Type B pancreatic cell (in vitro differentiated cells): ENCODE results near the gene IGFBP5. TPM values are rescaled to one million over a fixed set of nuclear protein-coding genes. Genes with fewer than 3 reads are reported as not detected.

Source experiments
- DNase-seq: peaks from one replicate; pipeline ENCODE4 v3.0.0; 2021; ENCODE audit warnings: mixed read lengths; ENCODE audit not compliant: unreplicated experiment; ENCODE audit errors: extremely low spot score
- H3K27ac Mint-ChIP-seq: 2 replicates; pipeline ENCODE4 v1.8.0; 2021; ENCODE audit warnings: mild to moderate bottlenecking, mixed read lengths
- H3K27me3 Mint-ChIP-seq: 2 replicates; pipeline ENCODE4 v1.8.0; 2021; ENCODE audit warnings: mixed read lengths
- H3K36me3 Mint-ChIP-seq: 2 replicates; pipeline ENCODE4 v1.8.0; 2021; ENCODE audit warnings: mixed read lengths
- H3K4me1 Mint-ChIP-seq: one replicate; pipeline ENCODE4 v1.8.0; 2021; ENCODE audit warnings: mixed read lengths; ENCODE audit not compliant: unreplicated experiment
- H3K4me3 Mint-ChIP-seq: 2 replicates; pipeline ENCODE4 v1.8.0; 2021; ENCODE audit warnings: mild to moderate bottlenecking, mixed read lengths
- H3K9me3 Mint-ChIP-seq: 2 replicates; pipeline ENCODE4 v1.8.0; 2021; ENCODE audit warnings: mixed read lengths
- total RNA-seq: library from RNA; stranded (reverse); gene quantifications from 2 replicates; pipeline ENCODE4 v1.2.1, GENCODE V29; 2021; ENCODE audit warnings: low replicate concordance
- TF ChIP-seq, protein P1 (sequence below): fragments of 200-600 bp; sonication (generic); conservative IDR thresholded peaks from 2 replicates; pipeline ENCODE4 v1.5.0; 2021; ENCODE audit warnings: antibody characterized with exemption, mild to moderate bottlenecking

Gene IGFBP5
- total RNA-seq, 1 donor from 2014 or later: 245 TPM

DNA sequence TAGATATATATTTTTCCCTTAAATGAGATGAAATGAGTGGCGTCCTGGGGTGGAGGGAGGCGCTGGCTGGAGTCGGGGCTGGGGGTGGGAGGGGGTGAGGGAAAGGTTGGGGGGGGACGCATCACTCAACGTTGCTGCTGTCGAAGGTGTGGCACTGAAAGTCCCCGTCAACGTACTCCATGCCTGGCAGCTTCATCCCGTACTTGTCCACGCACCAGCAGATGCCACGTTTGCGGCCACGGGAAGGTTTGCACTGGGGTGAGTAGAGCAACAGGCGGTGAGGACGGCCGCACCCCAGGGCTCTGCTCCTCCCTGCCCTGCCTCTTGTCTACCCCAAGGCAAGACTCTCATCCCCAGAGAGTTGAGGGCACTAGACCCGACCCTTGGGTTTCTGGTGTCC is 18.7 kb downstream of the IGFBP5 start:
- Mint-ChIP-seq H3K36me3 (peaks cover 15% of the 10 kb centered on the region), H3K9me3 (no peaks in the 10 kb centered on the region), H3K27ac (no peak overlapping the region), H3K4me3 (no peak overlapping the region), H3K4me1 (peaks cover 16% of the 10 kb centered on the region), H3K27me3 (no peaks in the 10 kb centered on the region)
- DNase-seq: no peak
- TF ChIP-seq, protein P1, sequence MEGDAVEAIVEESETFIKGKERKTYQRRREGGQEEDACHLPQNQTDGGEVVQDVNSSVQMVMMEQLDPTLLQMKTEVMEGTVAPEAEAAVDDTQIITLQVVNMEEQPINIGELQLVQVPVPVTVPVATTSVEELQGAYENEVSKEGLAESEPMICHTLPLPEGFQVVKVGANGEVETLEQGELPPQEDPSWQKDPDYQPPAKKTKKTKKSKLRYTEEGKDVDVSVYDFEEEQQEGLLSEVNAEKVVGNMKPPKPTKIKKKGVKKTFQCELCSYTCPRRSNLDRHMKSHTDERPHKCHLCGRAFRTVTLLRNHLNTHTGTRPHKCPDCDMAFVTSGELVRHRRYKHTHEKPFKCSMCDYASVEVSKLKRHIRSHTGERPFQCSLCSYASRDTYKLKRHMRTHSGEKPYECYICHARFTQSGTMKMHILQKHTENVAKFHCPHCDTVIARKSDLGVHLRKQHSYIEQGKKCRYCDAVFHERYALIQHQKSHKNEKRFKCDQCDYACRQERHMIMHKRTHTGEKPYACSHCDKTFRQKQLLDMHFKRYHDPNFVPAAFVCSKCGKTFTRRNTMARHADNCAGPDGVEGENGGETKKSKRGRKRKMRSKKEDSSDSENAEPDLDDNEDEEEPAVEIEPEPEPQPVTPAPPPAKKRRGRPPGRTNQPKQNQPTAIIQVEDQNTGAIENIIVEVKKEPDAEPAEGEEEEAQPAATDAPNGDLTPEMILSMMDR: no peak

DNA sequence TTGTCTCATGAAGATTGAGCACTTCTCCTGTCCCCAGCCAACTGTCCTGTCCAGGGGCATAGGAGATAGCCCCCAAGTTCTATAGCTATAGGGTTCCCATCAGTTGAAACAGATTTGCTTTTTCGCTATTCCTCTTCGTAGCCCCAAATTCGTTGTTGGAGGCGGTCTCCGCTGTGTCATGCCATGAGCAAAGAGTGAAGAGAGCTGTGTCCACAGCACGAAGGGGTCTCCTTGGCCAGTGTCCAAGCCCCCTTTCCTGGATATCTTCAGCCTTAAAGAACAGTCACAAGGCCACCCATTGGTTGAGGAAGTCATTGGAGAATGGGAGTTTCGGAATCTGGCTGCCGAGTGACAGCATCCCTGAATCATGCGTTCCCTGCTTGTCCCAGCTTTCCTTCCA is 21.0 kb downstream of the IGFBP5 start:
- DNase-seq: no peak
- H3K4me1 Mint-ChIP-seq: peaks cover 3% of the 10 kb centered on the region
- peaks cover 7% of the 10 kb centered on the region for H3K27me3 Mint-ChIP-seq
- TF ChIP-seq, protein P1: no peak
- no peak overlapping the region for H3K4me3 Mint-ChIP-seq
- no peaks in the 10 kb centered on the region for H3K9me3 Mint-ChIP-seq
- H3K36me3 Mint-ChIP-seq: peaks cover 10% of the 10 kb centered on the region
- H3K27ac Mint-ChIP-seq: no peak overlapping the region

DNA sequence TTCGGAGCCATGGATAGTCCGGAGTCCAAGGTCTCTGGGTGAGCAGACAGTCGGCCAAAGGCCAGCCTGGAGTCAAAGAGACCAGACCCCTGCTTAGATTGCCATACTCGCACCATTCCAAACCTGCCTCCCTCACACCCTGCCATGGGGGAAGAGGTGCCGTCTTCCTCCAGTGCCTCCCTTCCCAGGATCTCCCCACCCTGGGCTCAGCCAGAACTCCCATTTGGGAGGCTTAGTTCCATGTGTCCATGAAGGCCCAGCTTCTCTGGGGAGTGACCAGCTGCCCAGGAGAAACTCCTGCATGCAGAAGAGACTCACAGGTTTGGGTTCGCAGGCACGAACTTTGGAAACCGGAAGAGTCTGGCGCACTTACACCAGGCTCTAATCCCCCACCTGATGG is 21.7 kb downstream of the IGFBP5 start:
- no peak for DNase-seq
- TF ChIP-seq, protein P1: no peak
- Mint-ChIP-seq H3K27ac (no peak overlapping the region), H3K4me1 (no peaks in the 10 kb centered on the region), H3K36me3 (peaks cover 10% of the 10 kb centered on the region), H3K27me3 (peaks cover 7% of the 10 kb centered on the region), H3K4me3 (no peak overlapping the region), H3K9me3 (no peaks in the 10 kb centered on the region)

DNA sequence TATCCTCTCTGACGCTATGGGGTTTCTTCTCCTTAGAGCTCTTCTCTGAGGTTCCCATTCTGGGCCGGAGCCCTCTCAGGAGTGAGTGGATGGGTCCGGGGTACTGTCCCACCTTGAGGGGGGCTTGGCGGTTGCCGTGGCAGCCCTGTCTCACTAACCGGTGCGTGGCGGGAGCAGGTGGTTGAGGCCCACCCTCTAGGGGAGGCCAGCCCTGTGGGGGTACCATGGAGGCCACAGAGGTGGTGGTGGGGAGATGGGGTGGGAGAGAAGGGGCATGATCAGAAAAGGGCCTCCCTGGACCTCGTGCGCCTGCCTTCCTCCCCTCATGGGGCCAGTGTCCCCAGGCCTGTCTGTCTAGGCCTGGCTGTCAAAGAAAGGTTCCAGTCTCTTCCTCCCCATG is 22.3 kb downstream of the IGFBP5 start:
- DNase-seq: no peak
- Mint-ChIP-seq H3K27me3 (peaks cover 7% of the 10 kb centered on the region), H3K36me3 (peaks cover 10% of the 10 kb centered on the region), H3K4me3 (no peak overlapping the region), H3K27ac (no peak overlapping the region), H3K9me3 (no peaks in the 10 kb centered on the region), H3K4me1 (no peaks in the 10 kb centered on the region)
- TF ChIP-seq, protein P1: no peak

DNA sequence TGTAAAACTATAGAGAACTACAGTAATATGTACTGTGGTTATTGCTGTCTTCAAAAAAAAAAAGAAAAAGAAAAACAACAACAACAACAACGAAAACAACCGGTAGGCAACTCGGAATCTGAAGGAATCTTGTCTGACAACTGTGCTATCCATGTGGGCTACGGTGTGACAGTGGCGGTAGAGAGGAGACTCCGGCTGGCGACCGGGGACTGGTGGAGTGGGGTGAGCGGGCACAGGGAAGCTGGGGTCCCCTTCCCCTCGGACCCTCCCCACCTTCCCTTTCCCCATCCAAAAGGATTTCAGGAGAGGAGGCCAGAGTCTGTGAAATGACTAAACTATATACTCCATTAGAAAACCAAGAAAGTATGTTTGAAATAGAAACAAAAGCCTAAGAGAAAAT is 22.9 kb downstream of the IGFBP5 start:
- no peak overlapping the region for H3K4me3 Mint-ChIP-seq
- peaks cover 7% of the 10 kb centered on the region for H3K27me3 Mint-ChIP-seq
- H3K4me1 Mint-ChIP-seq: no peaks in the 10 kb centered on the region
- no peak for DNase-seq
- peaks cover 4% of the 10 kb centered on the region for H3K36me3 Mint-ChIP-seq
- TF ChIP-seq, protein P1: no peak
- H3K9me3 Mint-ChIP-seq: no peaks in the 10 kb centered on the region
- no peak overlapping the region for H3K27ac Mint-ChIP-seq

DNA sequence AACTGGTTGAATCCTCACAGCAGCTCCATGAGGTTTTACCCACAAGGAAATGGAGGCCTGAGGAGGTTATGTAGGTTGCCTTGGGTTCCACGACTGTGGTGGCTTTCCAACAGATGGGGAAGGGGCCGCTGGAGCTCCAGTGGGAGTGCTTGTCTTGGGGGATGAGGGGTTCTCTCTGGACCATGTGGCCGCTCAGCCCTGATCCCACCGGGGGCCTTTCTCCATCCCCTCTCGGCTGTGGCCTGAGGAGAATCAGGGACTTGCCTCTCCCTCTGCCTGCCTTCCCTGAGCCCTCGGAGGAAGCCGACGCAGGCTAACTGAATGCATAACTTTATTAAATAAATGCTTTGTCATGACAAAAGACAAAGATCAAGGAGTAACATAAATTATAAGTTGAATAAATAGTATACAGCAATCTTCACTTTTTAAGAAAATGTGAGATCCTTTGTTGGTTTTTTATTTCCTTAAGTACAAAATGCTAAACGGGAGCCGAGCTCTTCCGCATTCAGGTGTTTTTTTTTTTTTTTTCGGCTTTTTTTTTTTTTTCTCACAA is 23.5 kb downstream of the IGFBP5 start:
- TF ChIP-seq, protein P1: no peak
- Mint-ChIP-seq H3K9me3 (no peaks in the 10 kb centered on the region), H3K27me3 (peaks cover 7% of the 10 kb centered on the region), H3K36me3 (peaks cover 4% of the 10 kb centered on the region), H3K4me1 (no peaks in the 10 kb centered on the region), H3K27ac (no peak overlapping the region), H3K4me3 (no peak overlapping the region)
- no peak for DNase-seq
